OCI-LY1 (cell line): ENCODE measurements around the gene BCAS2.

ENCODE experiments used
- H2AFZ ChIP-seq: fragments of 200-600 bp; sonication (generic), shearing (Covaris generic); 2 replicates; pipeline ENCODE4 v1.6.0; 2014; ENCODE audit warnings: antibody characterized with exemption, mild to moderate bottlenecking, low read length
- H3F3A ChIP-seq: fragments of 200-600 bp; sonication (generic), shearing (Covaris generic); 2 replicates; pipeline ENCODE4 v1.6.0; 2014; ENCODE audit warnings: mild to moderate bottlenecking, antibody characterized with exemption, low read length, moderate library complexity; ENCODE audit not compliant: insufficient read depth
- H3K27ac ChIP-seq: fragments of 200-600 bp; sonication (generic); 2 replicates; pipeline ENCODE4 v1.5.1; 2014; ENCODE audit warnings: low read length, mixed run types, mild to moderate bottlenecking, low read depth; ENCODE audit not compliant: poor library complexity, severe bottlenecking
- H3K27me3 ChIP-seq: fragments of 200-600 bp; sonication (generic); 2 replicates; pipeline ENCODE4 v1.6.0; 2014; ENCODE audit warnings: antibody characterized with exemption, mild to moderate bottlenecking, low read length, moderate library complexity; ENCODE audit not compliant: insufficient read depth
- H3K36me3 ChIP-seq: fragments of 200-600 bp; sonication (generic); 2 replicates; pipeline ENCODE4 v1.6.1; 2014; ENCODE audit warnings: mild to moderate bottlenecking, antibody characterized with exemption, low read length, moderate library complexity, mixed read lengths; ENCODE audit not compliant: insufficient read depth
- H3K4me1 ChIP-seq: fragments of 200-600 bp; sonication (generic); 2 replicates; pipeline ENCODE4 v1.5.1; 2014; ENCODE audit warnings: mild to moderate bottlenecking, low read length, moderate library complexity; ENCODE audit not compliant: insufficient read depth, severe bottlenecking
- H3K4me2 ChIP-seq: fragments of 200-600 bp; sonication (generic), shearing (Covaris generic); 2 replicates; pipeline ENCODE4 v1.6.1; 2014; ENCODE audit warnings: low read length
- H3K4me3 ChIP-seq: fragments of 200-600 bp; sonication (generic); 2 replicates; pipeline ENCODE4 v1.5.1; 2014; ENCODE audit warnings: low read length, low read depth, mild to moderate bottlenecking, mixed read lengths; ENCODE audit not compliant: poor library complexity, severe bottlenecking
- H3K79me2 ChIP-seq: fragments of 200-600 bp; shearing (Covaris generic); 2 replicates; pipeline ENCODE4 v1.6.1; 2016; ENCODE audit warnings: mixed run types, low read length, mixed read lengths; ENCODE audit not compliant: insufficient read depth
- H3K9ac ChIP-seq: fragments of 200-600 bp; sonication (generic), shearing (Covaris generic); 2 replicates; pipeline ENCODE4 v1.6.1; 2014; ENCODE audit warnings: mild to moderate bottlenecking, low read length, mixed read lengths
- H3K9me2 ChIP-seq: fragments of 200-600 bp; sonication (generic), shearing (Covaris generic); 2 replicates; pipeline ENCODE4 v1.6.1; 2014; ENCODE audit warnings: low read depth, mild to moderate bottlenecking, low read length, mixed read lengths
- H3K9me3 ChIP-seq: fragments of 200-600 bp; shearing (Covaris generic); 2 replicates; pipeline ENCODE4 v1.6.1; 2014; ENCODE audit warnings: low read length, mixed read lengths
- H4K20me1 ChIP-seq: fragments of 200-600 bp; sonication (generic), shearing (Covaris generic); 2 replicates; pipeline ENCODE4 v1.6.0; 2016; ENCODE audit warnings: mild to moderate bottlenecking, low read length; ENCODE audit not compliant: insufficient read depth
- CTCF ChIP-seq: fragments of 200-600 bp; sonication (generic), shearing (Covaris generic); IDR thresholded peaks from 2 replicates; pipeline ENCODE4 v1.5.1; 2017; ENCODE audit warnings: mild to moderate bottlenecking, antibody characterized with exemption, low read length, moderate library complexity, mixed read lengths
- EZH2 ChIP-seq: fragments of 200-600 bp; sonication (generic), shearing (Covaris generic); IDR thresholded peaks from 2 replicates; pipeline ENCODE4 v1.8.0; 2017; ENCODE audit warnings: borderline replicate concordance, mixed run types, mild to moderate bottlenecking, antibody characterized with exemption, low read length, moderate library complexity, mixed read lengths

The BCAS2 gene

GRCh38 chr1:114586513-114587047 lies 5.2 kb upstream of the BCAS2 start:
- no peak overlapping the region for H3K4me2 ChIP-seq
- H3F3A ChIP-seq = no peaks in the 10 kb centered on the region
- H3K79me2 ChIP-seq = no peaks in the 10 kb centered on the region
- H3K36me3 ChIP-seq = no peaks in the 10 kb centered on the region
- H3K4me3 ChIP-seq = no peak overlapping the region
- H3K27ac ChIP-seq = no peak overlapping the region
- no peaks in the 10 kb centered on the region for H3K27me3 ChIP-seq
- no peaks in the 10 kb centered on the region for H4K20me1 ChIP-seq
- TF ChIP-seq CTCF (no peak), EZH2 (no peak)
- H3K4me1 ChIP-seq = peaks cover 9% of the 10 kb centered on the region
- no peaks in the 10 kb centered on the region for H3K9me3 ChIP-seq
- no peaks in the 10 kb centered on the region for H3K9me2 ChIP-seq
- H3K9ac ChIP-seq = no peak overlapping the region
- H2AFZ ChIP-seq = no peak overlapping the region

DNA sequence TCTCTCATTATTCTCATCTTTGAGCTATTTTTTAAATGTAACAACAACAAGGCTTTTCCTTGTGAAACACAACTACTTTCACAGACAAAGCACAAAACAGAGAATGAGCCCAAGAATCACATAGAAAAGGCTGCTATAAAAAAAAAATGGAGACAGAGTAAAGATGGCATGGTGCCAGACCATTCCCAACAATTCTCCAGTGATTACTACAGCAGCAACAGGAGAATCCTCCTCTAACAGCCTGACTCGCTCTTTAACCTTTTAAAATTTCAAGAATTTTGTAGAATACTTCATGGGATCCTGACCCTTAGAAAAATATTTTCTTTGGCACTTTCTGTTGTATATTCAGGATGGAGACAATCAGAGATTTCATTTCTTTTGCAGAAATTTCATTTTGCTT lies 3.8 kb upstream of the BCAS2 start:
- Histone ChIP-seq H3K4me3 (no peak overlapping the region), H4K20me1 (no peaks in the 10 kb centered on the region), H3K9me2 (no peaks in the 10 kb centered on the region), H3K9me3 (no peaks in the 10 kb centered on the region), H3K36me3 (no peaks in the 10 kb centered on the region), H3F3A (no peaks in the 10 kb centered on the region), H3K27me3 (no peaks in the 10 kb centered on the region), H3K4me2 (no peak overlapping the region), H3K27ac (no peak overlapping the region), H2AFZ (no peak overlapping the region), H3K4me1 (peaks cover 16% of the 10 kb centered on the region), H3K79me2 (peaks cover 10% of the 10 kb centered on the region), H3K9ac (no peak overlapping the region)
- TF ChIP-seq CTCF = no peak
- TF ChIP-seq EZH2 = no peak

GRCh38 chr1:114574365-114574764 lies 7.0 kb downstream of the BCAS2 start:
- Histone ChIP-seq H3K4me2 (no peak overlapping the region), H3K27me3 (no peaks in the 10 kb centered on the region), H3K9me2 (no peaks in the 10 kb centered on the region), H3K9ac (no peak overlapping the region), H3K4me3 (no peak overlapping the region), H3F3A (no peaks in the 10 kb centered on the region), H2AFZ (no peak overlapping the region), H3K36me3 (peaks cover 87% of the 10 kb centered on the region), H3K79me2 (no peaks in the 10 kb centered on the region), H4K20me1 (no peaks in the 10 kb centered on the region), H3K4me1 (no peaks in the 10 kb centered on the region), H3K9me3 (no peaks in the 10 kb centered on the region), H3K27ac (no peak overlapping the region)
- no peak for TF ChIP-seq EZH2
- TF ChIP-seq CTCF = no peak
